K562 (cell line): ENCODE results near the gene ANKRD34A. TPM values are rescaled to one million over a fixed set of nuclear protein-coding genes. Genes with fewer than 3 reads are reported as not detected.
A peak's percentile ranks its signal among the peaks of the same experiment; 100 is the strongest.

ENCODE experiments used
- EP300 ChIP-seq: IDR thresholded peaks from 2 replicates; pipeline ENCODE4 v1.6.1; 2012; ENCODE audit warnings: low read length, improper control_type of control experiment
- GTF2A2 ChIP-seq: IDR thresholded peaks from 2 replicates; pipeline ENCODE4 v1.6.1; 2016; ENCODE audit warnings: mild to moderate bottlenecking, missing genetic modification characterization, missing compliant biosample characterization
- HMG20A ChIP-seq: fragments of 450-650 bp; formaldehyde crosslinking; conservative IDR thresholded peaks from 2 replicates; pipeline ENCODE4 v1.4.0; 2020; ENCODE audit warnings: mild to moderate bottlenecking, mixed read lengths
- NFE2L1 ChIP-seq: fragments of 450-650 bp; IDR thresholded peaks from 2 replicates; pipeline ENCODE4 v1.6.1; 2016; ENCODE audit warnings: missing genetic modification characterization, low read depth, mild to moderate bottlenecking, missing compliant biosample characterization, moderate library complexity, borderline replicate concordance
- STAT5B ChIP-seq: fragments of 250-450 bp; sonication (Bioruptor Pico); IDR thresholded peaks from 2 replicates; pipeline ENCODE4 v1.8.0; 2021; ENCODE audit warnings: mild to moderate bottlenecking, inconsistent platforms
- ZFP1 ChIP-seq: fragments of 450-650 bp; formaldehyde crosslinking; IDR thresholded peaks from 2 replicates; pipeline ENCODE4 v1.4.0; 2020; ENCODE audit warnings: mild to moderate bottlenecking, mixed read lengths
- ZFP36 ChIP-seq: fragments of 150-350 bp; IDR thresholded peaks from 2 replicates; pipeline ENCODE4 v1.6.1; 2018; ENCODE audit warnings: low read length, low read depth; ENCODE audit not compliant: partially characterized antibody
- polyA plus RNA-seq, 8 experiments: library from polyadenylated mRNA; depleted of rRNA in 4 of 8; stranded (reverse) in 5 of 8; unstranded in 3 of 8; fragments of >200 nt; fragmentation: Nextera tagmentation in 2 of 8; fragmentation: Illumina TruSeq in 1 of 8; extraction: Ambion mirVana in 2 of 8; extraction: Trizol in 1 of 8; gene quantifications; 2 replicates each; pipeline versions ENCODE4 v1.2.1 to v1.2.3, GENCODE V29; 2011 to 2014; ENCODE audit warnings: inconsistent platforms in 1 of 8, missing spikeins in 1 of 8
- total RNA-seq, 7 experiments: library from RNA; depleted of rRNA in 6 of 7; stranded (reverse); fragments of >200 nt in 6 of 7; fragmentation: Illumina TruSeq in 2 of 7; extraction: Trizol in 2 of 7; gene quantifications; 2 replicates each; pipeline versions ENCODE4 v1.2.1 to v1.2.3, GENCODE V29; 2011 to 2021; ENCODE audit warnings: low replicate concordance in 1 of 7
- TF ChIP-seq, protein P1 (sequence below): fragments of 250-450 bp; sonication (Bioruptor Pico); IDR thresholded peaks from 2 replicates; pipeline ENCODE4 v1.4.0; 2020; ENCODE audit warnings: mild to moderate bottlenecking, moderate library complexity
- TF ChIP-seq, protein P2 (sequence below): sonication (generic); formaldehyde crosslinking; IDR thresholded peaks from 2 replicates; pipeline ENCODE4 v1.8.0; 2023; ENCODE audit warnings: mild to moderate bottlenecking, missing genetic modification reagents
- TF ChIP-seq, protein P3 (sequence below): sonication (generic); formaldehyde crosslinking; IDR thresholded peaks from 2 replicates; pipeline ENCODE4 v1.8.0; 2023; ENCODE audit warnings: missing genetic modification reagents, mild to moderate bottlenecking, borderline replicate concordance
- TF ChIP-seq, protein P4 (sequence below), 2 experiments: fragments of 450-650 bp in 1 of 2; sonication (generic) in 1 of 2; formaldehyde crosslinking in 1 of 2; IDR thresholded peaks in 1 of 2; conservative IDR thresholded peaks in 1 of 2; 2 replicates each; pipeline versions ENCODE4 v1.6.1 to v1.8.1; 2016 to 2023; ENCODE audit warnings: mild to moderate bottlenecking in 2 of 2, moderate library complexity in 2 of 2, inconsistent platforms in 1 of 2, missing genetic modification reagents in 1 of 2

Gene ANKRD34A
- total and polyA plus RNA-seq, 9 of the 15 experiments (the other 6 are each of a cell fraction or from before 2014, with no cell fraction given): 0.06 to 1.6 (median 0.43) TPM

DNA sequence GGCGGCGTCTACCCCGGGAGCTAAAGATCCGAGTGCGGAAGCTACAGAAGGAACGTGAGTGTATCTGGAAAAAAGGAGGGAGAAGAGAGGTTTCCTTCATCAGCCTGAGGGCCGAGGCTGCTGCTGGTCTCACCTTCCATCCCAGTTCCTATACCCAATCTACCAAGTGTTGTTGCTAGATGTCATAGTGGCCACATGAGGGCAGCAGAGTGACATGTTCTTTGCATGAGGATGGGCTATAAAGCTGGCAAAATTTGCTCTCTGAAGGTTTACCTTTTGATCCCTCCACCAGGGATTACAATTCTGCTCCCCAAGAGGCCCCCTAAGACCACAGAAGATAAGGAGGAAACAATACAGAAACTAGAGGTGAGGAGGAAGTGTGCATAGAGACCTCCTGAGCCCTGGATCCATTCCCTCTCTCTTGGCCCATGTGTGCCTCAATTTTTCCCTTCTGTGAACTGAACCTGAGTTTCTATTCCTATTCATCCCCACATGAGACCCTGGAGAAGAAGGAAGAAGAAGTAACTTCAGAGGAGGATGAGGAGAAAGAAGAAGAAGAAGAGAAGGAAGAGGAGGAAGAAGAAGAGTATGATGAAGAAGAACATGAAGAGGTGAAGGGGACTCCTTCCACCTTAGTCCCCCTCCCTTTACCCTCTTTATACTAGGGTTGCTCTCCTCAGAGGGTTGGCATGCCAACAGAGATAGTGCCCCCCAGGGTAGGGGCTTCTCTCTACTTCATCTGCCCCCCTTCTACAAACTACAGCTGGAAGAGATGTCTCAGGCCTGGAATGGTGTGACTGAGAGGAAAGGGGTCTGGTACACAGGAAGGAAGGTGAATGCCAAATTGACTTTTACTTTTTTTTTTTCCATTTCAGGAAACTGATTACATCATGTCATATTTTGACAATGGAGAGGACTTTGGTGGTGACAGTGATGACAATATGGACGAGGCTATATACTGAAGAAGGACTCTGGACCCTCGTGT is 13.4 kb upstream of the ANKRD34A start (continued):
- TF ChIP-seq, protein P1, sequence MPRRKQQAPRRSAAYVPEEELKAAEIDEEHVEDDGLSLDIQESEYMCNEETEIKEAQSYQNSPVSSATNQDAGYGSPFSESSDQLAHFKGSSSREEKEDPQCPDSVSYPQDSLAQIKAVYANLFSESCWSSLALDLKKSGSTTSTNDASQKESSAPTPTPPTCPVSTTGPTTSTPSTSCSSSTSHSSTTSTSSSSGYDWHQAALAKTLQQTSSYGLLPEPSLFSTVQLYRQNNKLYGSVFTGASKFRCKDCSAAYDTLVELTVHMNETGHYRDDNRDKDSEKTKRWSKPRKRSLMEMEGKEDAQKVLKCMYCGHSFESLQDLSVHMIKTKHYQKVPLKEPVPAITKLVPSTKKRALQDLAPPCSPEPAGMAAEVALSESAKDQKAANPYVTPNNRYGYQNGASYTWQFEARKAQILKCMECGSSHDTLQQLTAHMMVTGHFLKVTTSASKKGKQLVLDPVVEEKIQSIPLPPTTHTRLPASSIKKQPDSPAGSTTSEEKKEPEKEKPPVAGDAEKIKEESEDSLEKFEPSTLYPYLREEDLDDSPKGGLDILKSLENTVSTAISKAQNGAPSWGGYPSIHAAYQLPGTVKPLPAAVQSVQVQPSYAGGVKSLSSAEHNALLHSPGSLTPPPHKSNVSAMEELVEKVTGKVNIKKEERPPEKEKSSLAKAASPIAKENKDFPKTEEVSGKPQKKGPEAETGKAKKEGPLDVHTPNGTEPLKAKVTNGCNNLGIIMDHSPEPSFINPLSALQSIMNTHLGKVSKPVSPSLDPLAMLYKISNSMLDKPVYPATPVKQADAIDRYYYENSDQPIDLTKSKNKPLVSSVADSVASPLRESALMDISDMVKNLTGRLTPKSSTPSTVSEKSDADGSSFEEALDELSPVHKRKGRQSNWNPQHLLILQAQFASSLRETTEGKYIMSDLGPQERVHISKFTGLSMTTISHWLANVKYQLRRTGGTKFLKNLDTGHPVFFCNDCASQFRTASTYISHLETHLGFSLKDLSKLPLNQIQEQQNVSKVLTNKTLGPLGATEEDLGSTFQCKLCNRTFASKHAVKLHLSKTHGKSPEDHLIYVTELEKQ (CRISPR knock-in tag): no peak
- no peak for TF ChIP-seq ZFP1 (CRISPR knock-in tag)
- peak; percentile 45; the same call in 1 of the 2 replicates for TF ChIP-seq EP300
- TF ChIP-seq GTF2A2: no peak
- TF ChIP-seq NFE2L1 (tag): no peak
- TF ChIP-seq, protein P2, sequence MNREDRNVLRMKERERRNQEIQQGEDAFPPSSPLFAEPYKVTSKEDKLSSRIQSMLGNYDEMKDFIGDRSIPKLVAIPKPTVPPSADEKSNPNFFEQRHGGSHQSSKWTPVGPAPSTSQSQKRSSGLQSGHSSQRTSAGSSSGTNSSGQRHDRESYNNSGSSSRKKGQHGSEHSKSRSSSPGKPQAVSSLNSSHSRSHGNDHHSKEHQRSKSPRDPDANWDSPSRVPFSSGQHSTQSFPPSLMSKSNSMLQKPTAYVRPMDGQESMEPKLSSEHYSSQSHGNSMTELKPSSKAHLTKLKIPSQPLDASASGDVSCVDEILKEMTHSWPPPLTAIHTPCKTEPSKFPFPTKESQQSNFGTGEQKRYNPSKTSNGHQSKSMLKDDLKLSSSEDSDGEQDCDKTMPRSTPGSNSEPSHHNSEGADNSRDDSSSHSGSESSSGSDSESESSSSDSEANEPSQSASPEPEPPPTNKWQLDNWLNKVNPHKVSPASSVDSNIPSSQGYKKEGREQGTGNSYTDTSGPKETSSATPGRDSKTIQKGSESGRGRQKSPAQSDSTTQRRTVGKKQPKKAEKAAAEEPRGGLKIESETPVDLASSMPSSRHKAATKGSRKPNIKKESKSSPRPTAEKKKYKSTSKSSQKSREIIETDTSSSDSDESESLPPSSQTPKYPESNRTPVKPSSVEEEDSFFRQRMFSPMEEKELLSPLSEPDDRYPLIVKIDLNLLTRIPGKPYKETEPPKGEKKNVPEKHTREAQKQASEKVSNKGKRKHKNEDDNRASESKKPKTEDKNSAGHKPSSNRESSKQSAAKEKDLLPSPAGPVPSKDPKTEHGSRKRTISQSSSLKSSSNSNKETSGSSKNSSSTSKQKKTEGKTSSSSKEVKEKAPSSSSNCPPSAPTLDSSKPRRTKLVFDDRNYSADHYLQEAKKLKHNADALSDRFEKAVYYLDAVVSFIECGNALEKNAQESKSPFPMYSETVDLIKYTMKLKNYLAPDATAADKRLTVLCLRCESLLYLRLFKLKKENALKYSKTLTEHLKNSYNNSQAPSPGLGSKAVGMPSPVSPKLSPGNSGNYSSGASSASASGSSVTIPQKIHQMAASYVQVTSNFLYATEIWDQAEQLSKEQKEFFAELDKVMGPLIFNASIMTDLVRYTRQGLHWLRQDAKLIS: no peak
- TF ChIP-seq, protein P3, sequence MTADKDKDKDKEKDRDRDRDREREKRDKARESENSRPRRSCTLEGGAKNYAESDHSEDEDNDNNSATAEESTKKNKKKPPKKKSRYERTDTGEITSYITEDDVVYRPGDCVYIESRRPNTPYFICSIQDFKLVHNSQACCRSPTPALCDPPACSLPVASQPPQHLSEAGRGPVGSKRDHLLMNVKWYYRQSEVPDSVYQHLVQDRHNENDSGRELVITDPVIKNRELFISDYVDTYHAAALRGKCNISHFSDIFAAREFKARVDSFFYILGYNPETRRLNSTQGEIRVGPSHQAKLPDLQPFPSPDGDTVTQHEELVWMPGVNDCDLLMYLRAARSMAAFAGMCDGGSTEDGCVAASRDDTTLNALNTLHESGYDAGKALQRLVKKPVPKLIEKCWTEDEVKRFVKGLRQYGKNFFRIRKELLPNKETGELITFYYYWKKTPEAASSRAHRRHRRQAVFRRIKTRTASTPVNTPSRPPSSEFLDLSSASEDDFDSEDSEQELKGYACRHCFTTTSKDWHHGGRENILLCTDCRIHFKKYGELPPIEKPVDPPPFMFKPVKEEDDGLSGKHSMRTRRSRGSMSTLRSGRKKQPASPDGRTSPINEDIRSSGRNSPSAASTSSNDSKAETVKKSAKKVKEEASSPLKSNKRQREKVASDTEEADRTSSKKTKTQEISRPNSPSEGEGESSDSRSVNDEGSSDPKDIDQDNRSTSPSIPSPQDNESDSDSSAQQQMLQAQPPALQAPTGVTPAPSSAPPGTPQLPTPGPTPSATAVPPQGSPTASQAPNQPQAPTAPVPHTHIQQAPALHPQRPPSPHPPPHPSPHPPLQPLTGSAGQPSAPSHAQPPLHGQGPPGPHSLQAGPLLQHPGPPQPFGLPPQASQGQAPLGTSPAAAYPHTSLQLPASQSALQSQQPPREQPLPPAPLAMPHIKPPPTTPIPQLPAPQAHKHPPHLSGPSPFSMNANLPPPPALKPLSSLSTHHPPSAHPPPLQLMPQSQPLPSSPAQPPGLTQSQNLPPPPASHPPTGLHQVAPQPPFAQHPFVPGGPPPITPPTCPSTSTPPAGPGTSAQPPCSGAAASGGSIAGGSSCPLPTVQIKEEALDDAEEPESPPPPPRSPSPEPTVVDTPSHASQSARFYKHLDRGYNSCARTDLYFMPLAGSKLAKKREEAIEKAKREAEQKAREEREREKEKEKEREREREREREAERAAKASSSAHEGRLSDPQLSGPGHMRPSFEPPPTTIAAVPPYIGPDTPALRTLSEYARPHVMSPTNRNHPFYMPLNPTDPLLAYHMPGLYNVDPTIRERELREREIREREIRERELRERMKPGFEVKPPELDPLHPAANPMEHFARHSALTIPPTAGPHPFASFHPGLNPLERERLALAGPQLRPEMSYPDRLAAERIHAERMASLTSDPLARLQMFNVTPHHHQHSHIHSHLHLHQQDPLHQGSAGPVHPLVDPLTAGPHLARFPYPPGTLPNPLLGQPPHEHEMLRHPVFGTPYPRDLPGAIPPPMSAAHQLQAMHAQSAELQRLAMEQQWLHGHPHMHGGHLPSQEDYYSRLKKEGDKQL (CRISPR knock-in tag): no peak
- TF ChIP-seq, protein P4, sequence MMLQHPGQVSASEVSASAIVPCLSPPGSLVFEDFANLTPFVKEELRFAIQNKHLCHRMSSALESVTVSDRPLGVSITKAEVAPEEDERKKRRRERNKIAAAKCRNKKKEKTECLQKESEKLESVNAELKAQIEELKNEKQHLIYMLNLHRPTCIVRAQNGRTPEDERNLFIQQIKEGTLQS (IDR thresholded peaks at IDR 0.05): peak; percentile 28; the same call in 1 of the 2 replicates
- TF ChIP-seq, protein P4 (CRISPR knock-in tag; conservative IDR thresholded peaks at IDR 0.05): peak; percentile 26; the same call in 1 of the 2 replicates
- no peak for TF ChIP-seq ZFP36
- TF ChIP-seq HMG20A: no peak
- TF ChIP-seq STAT5B (CRISPR knock-in tag): no peak
